Measurements from ENCODE around the gene CHAMP1. TPM values are rescaled to one million over a fixed set of nuclear protein-coding genes. Genes with fewer than 3 reads are reported as not detected.

Gene CHAMP1
- total RNA-seq, 1 donor from 2014 or later, result 37.0 TPM

- Mint-ChIP-seq H3K9me3 (no peaks in the 10 kb centered on the region), H3K36me3 (peaks cover 26% of the 10 kb centered on the region), H3K4me3 (peak overlapping the region; percentile 95), H3K4me1 (ENCODE audit: unreplicated experiment) (peaks cover 37% of the 10 kb centered on the region), H3K27ac (peak overlapping the region; percentile 91), H3K27me3 (no peaks in the 10 kb centered on the region)
- no peak for TF ChIP-seq CTCF (conservative IDR thresholded peaks at IDR 0.05)
- DNase-seq (ENCODE audit: extremely low spot score, unreplicated experiment), result peak; percentile 74
Measured at GRCh38 chr13:114282041-114282670, 32.1 kb upstream of the CHAMP1 start.

GRCh38 chr13:114283576-114283975 lies 30.7 kb upstream of the CHAMP1 start:
- peaks cover 34% of the 10 kb centered on the region for H3K36me3 Mint-ChIP-seq
- peak overlapping the region; percentile 75 for H3K4me3 Mint-ChIP-seq
- H3K27ac Mint-ChIP-seq, result peak overlapping the region; percentile 45
- no peaks in the 10 kb centered on the region for H3K9me3 Mint-ChIP-seq
- no peak for TF ChIP-seq CTCF (conservative IDR thresholded peaks at IDR 0.05)
- no peaks in the 10 kb centered on the region for H3K27me3 Mint-ChIP-seq
- H3K4me1 Mint-ChIP-seq (ENCODE audit: unreplicated experiment), result peaks cover 34% of the 10 kb centered on the region
- DNase-seq (ENCODE audit: extremely low spot score, unreplicated experiment), result no peak

- Mint-ChIP-seq H3K9me3 (no peaks in the 10 kb centered on the region), H3K27me3 (no peaks in the 10 kb centered on the region), H3K27ac (peak overlapping the region; percentile 43), H3K4me1 (ENCODE audit: unreplicated experiment) (peaks cover 30% of the 10 kb centered on the region), H3K36me3 (peaks cover 37% of the 10 kb centered on the region), H3K4me3 (peak overlapping the region; percentile 66)
- TF ChIP-seq CTCF (conservative IDR thresholded peaks at IDR 0.05), result no peak
- DNase-seq (ENCODE audit: extremely low spot score, unreplicated experiment), result no peak
Measured at GRCh38 chr13:114284680-114285079, 29.6 kb upstream of the CHAMP1 start.

- DNase-seq (ENCODE audit: extremely low spot score, unreplicated experiment), result no peak
- H3K4me1 Mint-ChIP-seq (ENCODE audit: unreplicated experiment), result peaks cover 24% of the 10 kb centered on the region
- no peak for TF ChIP-seq CTCF (conservative IDR thresholded peaks at IDR 0.05)
- H3K27me3 Mint-ChIP-seq, result no peaks in the 10 kb centered on the region
- no peaks in the 10 kb centered on the region for H3K9me3 Mint-ChIP-seq
- peak overlapping the region; percentile 43 for H3K27ac Mint-ChIP-seq
- H3K4me3 Mint-ChIP-seq, result peak overlapping the region; percentile 66
- H3K36me3 Mint-ChIP-seq, result peaks cover 38% of the 10 kb centered on the region
Measured at GRCh38 chr13:114285166-114285808, 29.0 kb upstream of the CHAMP1 start.

- peaks cover 18% of the 10 kb centered on the region for H3K4me1 Mint-ChIP-seq (ENCODE audit: unreplicated experiment)
- H3K36me3 Mint-ChIP-seq, result peaks cover 44% of the 10 kb centered on the region
- DNase-seq (ENCODE audit: extremely low spot score, unreplicated experiment), result no peak
- H3K4me3 Mint-ChIP-seq, result no peak overlapping the region
- TF ChIP-seq CTCF (conservative IDR thresholded peaks at IDR 0.05), result no peak
- no peaks in the 10 kb centered on the region for H3K27me3 Mint-ChIP-seq
- no peak overlapping the region for H3K27ac Mint-ChIP-seq
- no peaks in the 10 kb centered on the region for H3K9me3 Mint-ChIP-seq
Measured at GRCh38 chr13:114286808-114287207, 27.5 kb upstream of the CHAMP1 start.

Measured in type B pancreatic cell (in vitro differentiated cells).